Left lobe of liver (tissue), 2 donors: Measurements from ENCODE around the gene SPIN1. TPM values are rescaled to one million over a fixed set of nuclear protein-coding genes. Genes with fewer than 3 reads are reported as not detected.

Experiments
- ATAC-seq: fragments of 200-7000 bp; cut with Tn5 transposase; one replicate; pipeline ENCODE4 v1.9.1; 2020; ENCODE audit warnings: mild to moderate bottlenecking, moderate library complexity
- DNase-seq: peaks from one replicate; pipeline ENCODE4 v3.0.0-alpha.2; 2020; ENCODE audit warnings: low spot score
- total RNA-seq: library from RNA; stranded (reverse); gene quantifications from one replicate; pipeline ENCODE4 v1.2.1, GENCODE V29; 2021
- donor health status: DM: no; HTN: no; CAD: no; lungs with moderate emphysema.
- donor health status: DM: no; HTN: yes; CAD: no.

Gene SPIN1
- total RNA-seq, 1 donor from 2014 or later = 18.3 TPM

DNA sequence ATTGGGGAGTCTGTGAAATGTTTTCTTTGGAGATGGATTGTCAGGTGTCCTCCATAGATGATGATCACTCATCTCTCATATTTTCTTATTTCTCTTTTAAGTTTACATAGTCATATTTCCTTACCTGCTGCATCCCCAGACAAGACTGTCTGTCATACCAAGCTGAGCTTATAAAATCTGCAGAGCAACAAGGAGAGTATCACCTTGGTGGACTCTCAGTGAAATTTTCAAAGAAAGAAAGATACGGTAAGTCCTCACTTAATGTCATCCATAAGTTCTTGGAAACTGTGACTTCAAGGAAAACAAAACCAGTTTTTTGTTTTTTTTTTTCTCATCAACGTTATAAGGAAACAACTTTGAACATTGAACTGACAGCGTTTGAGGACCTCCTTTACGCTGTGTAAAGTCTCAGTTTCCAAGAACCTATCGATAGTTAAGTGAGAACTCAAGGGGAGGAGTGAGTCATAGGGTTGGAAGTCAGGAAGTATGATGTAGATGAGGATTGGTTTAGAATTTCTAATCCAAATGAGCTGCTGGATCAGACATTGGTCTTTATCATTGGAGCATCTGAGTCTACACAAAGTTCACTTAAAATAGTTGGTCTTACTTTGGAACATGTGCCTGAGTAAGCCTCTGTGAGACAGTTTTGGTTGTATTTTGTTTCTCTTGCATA, 45.5 kb downstream of the SPIN1 start:
- DNase-seq (no peak), ATAC-seq (no peak)

DNA sequence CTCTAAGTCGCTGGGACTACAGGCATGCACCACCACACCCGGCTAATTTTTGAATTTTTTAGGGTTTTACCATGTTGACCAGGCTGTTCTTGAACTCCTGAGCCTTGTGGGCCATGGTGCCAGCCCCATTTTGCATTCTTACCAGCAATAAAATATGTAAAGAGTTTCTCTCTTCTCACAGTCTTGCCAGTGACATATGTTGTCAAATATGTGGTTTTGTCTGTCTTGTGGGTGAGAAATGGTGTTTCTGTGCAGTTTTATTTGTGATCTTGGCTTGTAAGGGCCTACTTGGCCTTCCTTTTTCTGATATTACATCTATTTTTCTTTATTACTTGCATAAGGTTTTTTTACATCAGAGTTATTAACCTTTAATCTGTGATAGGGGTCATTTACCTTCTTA, 47.1 kb downstream of the SPIN1 start:
- ATAC-seq (no peak), DNase-seq (no peak)

DNA sequence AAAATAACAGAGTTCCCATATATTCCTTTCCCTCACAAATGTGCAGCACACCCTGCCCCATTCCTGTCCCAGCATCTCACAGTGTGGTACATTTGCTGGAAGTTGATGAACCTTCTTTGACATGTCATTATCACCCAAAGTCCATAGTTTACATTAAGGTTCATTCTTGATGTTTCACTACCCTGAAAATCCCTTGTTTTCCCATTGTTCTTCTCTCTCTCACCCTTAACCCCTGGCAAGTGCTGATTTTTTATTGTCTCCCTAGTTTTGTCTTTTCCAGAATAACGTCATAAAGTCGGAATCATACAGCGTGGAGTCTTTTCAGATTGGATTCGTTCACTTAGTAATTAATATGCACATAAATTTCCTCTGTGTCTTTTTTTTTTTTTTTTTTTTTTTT, 48.1 kb downstream of the SPIN1 start:
- no peak for DNase-seq
- peak; percentile 33 for ATAC-seq

DNA sequence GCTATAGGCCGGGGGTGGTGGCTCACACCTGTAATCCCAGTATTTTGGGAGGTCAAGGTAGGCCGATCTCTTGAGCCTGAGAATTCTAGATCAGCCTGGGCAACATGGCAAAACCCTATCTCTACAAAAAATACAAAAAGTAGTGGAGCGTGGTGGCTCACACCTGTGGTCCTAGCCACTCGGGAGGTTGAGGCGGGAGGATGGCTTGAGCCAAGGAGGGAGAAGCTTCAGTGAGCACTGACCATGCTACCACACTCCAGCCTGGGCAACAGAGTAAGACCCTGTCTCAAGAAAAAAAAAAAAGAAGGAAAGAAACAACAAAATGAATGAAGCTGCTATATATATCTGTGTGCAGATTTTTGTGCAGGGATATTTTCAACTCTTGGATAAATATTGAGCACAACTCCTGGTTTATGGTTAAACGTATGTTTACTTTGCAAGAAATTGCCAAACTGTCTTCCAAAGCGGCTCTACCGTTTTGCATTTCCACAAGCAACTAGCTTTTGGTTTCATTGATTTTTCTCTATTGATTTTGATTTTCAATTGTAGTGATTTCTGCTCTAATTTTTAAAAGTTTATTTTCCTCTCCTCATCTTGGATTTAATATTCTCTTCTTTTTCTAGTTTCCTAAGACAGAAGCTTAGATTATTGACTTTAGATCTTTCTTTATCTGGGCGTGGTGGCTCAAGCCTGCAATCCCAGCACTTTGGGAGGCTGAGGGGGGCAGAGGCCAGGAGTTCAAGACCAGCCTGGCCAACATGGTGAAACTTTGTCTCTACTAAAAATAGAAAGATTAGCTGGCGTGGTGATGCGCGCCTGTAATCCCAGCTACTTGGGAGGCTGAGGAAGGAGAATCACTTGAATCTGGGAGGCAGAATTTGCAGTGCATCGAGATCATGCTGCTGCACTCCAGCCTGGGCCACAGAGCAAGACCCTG, 49.2 kb downstream of the SPIN1 start:
- DNase-seq (no peak), ATAC-seq (peak; percentile 81)

DNA sequence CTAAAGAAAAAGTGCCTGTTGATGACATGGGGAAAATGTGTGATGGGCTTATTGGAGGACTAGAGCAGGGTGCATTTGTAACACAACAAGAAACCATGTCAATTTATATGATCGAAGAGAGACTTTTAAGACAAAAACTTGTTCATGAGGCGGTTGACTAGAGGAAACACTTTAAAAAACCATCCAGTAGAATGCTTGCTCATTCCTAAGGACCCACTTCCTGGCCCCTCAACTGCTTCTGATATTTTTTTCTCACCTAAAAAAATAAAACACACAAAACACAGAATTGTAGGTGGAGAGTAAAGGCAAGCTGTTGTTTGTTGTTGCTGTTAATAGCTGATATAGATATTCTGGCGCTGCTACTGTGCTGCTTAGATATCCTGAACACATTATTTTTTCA, 50.6 kb downstream of the SPIN1 start:
- ATAC-seq = no peak

DNA sequence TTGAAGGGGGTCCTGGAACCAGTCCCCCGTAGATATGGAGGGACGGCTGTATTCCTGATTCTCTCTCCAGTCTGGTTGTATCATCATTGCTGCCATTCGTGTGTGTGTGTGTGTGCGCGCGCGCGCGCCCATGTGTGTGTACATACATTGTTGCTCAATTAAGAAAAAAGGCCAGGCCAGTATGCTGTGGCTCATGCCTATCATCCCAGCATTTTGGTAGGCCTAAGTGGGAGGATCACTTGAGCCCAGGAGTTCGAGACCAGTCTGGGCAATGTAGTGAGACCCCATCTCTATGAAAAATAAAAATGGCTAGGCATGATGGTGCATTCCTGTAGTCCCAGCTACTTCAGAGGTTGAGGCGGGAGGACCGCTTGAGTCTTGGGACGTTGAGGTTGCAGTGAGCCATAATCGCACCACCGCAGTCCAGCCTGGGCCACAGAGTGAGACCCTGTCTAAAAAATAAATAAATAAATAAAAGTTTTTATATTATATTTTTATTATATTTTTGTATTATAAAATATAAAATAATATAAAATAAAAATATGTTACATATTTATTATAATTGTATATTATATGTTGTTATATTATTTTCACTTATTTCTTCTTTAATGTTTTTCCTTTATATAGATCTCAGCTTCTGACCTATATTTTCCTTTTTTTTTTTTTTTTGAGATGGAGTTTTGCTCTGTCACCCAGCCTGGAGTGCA, 53.2 kb downstream of the SPIN1 start:
- ATAC-seq (no peak), DNase-seq (no peak)

More for the DNA sequence above, 50.6 kb downstream of the SPIN1 start:
- DNase-seq = no peak

DNA sequence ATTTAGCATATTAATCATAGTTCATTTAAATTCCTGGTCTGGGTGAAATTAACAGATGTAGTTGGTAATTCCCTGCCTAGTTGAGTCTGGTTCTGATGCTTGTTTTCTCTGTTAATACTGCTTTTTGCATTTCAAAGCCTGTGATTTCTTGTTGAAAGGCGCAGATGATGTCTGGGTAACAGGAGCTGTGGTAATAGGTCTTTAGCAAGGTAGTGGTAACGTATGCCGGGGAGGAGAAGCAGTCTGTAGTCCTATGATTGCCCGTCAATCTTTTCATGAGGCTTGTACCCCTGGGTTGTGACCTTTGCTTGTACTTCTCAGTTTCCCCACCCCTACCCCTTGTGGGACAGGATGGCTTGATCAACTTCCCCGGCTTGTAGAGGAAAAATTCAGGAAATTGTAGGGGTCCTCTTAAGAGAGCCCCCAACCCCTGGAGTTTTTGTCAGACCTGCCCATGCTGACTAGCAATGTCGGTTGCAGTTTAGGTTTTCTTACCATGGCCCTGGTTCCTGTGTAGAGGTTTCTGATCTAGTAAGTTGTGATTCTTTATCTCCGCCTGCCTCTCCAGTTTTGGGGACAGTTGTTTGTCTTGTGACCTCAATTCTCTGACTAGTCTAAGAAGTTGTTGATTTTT, 55.4 kb downstream of the SPIN1 start:
- ATAC-seq (no peak), DNase-seq (no peak)

DNA sequence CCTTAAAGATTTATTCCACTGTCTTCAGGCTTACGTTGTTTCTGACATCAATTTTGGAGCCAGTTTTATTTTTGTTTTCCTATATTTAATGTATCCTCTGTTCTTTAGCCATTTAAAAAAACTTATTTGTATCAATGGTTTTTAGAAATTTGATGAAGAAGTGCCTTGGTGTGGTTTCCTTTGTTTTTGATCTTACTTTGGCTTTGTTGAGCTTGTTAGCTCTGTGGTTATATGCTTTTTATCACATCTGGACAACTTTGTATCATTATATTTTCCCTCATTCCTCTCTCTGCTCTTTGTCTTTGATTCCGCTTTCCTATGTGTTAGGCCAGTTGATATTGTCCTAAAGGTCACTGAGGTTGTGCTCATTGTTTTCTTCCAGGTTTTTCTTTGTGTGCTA, 58.5 kb downstream of the SPIN1 start:
- DNase-seq = no peak
- ATAC-seq = no peak

DNA sequence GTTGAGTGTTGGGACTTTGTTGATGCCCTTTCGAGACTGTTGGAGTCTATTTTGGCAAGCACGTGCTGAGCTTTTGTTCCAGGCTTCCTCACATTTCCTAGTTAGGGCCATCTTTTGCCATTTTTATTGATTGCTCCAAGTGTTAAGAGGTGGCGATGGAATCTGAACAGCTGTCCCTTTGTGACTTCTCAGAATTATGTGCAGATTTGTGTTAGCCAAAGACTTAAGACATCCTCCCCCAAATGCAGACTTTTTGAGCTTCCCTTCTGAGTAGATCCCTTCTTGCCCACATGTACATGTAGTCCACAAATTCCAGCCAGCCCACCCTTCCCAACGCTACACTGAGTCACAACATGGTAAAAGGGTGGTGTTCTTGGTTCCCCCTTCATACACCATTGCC, 59.2 kb downstream of the SPIN1 start:
- DNase-seq = no peak
- no peak for ATAC-seq

DNA sequence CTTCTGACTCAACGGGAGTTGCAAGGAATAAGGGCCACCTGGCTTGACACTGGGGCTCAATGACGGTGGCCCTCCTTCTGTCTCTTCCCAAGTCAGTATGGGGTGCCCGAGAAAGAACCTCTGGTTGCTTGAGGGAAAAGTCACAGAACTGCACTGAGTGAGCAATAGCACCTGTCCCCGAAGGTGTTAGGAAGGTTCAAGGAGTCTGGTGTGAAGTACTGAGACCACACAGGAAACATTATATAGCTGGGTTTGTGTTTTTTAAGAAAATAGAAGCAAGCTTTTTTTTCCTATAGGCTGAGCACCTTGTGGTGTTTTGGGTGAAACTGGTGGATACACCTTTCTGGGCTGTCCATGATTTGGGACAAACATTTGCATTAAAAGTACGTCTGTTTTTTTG, 62.9 kb downstream of the SPIN1 start:
- DNase-seq (no peak), ATAC-seq (no peak)

DNA sequence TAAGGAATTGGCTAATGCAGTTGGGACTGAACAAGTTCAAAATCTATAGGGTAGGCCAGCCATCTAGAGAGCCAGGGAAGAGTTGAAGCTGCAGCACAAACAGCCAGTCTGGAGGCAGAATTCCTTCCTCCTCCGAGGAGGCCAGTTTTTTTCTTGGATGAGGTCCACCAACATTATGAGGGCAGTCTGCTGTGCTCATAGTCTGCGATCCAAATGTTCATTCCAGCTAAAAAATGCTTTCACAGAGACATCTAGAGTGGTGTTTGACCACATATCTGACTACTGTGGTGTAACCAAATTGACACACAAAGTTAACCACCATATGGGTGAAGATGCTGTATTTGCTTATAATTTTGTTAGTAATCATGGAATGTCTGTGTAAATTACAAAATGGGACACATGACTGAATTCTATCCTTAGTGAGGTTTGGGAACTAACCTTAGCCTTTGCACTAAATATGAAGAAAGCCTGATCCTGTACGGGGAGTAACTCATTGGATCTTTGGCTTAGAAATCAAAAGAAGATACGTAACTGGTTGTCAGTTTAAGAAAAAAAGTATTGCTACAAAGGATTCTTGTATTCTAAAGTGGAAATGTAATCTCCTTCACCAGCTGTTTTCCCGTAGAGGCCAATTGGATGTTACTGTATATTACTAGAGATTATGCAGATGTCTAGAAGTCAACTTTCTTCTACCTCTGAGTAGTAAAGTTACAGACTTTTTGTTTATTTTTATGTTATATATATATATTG, 70.6 kb downstream of the SPIN1 start:
- ATAC-seq (no peak), DNase-seq (no peak)

DNA sequence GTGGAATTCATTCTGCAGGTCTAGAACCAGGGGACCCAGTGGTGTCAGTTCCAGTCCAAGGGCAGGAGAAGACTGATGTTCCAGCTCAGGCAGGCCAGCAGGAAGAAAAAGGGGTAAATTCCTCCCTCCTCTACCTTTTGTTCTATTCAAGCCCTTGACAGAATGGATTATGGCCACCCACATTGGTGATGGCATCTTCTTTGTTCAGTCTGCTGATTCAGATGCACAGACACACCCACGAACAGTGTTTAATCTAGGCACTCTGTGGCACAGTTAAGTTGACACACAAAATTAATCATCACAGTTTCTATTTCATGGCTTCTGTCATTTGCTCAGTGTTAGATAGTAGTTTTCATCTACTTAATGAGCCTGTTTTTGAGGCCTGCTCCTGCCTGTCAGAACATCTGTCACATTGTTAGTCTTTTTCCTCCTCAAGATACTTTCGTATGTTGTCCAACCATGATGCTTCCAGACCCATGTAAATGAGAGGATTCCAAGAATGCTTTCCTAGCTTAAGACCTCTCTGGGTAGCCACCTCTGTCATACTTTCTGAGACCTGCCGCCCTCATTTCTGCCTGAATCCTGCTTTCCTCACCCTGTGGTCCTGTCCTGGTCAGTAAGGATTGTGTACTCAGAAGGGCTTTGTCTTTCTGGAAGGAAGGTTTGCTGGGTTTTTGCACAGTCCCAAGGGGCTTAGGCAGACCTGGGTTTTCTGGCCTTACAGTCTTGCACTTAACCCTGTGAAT, 72.5 kb downstream of the SPIN1 start:
- no peak for ATAC-seq
- no peak for DNase-seq

DNA sequence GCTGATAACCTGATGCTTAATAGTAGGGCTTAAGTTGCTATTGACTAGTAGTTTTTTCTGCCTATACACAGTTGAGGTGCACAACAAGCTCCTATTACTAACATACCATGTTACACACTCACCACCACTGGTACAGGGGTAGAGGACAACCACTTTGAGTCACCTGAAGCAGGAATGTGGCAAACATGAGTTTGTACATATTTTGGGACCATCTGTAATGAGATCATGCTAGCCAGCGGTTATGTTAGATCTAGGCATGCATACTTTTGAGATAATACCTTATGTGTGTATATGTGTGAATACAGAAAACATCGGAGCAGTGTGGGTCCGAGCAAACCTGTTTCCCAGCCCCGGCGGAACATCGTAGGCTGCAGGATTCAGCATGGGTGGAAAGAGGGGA, 73.9 kb downstream of the SPIN1 start:
- no peak for ATAC-seq
- no peak for DNase-seq

DNA sequence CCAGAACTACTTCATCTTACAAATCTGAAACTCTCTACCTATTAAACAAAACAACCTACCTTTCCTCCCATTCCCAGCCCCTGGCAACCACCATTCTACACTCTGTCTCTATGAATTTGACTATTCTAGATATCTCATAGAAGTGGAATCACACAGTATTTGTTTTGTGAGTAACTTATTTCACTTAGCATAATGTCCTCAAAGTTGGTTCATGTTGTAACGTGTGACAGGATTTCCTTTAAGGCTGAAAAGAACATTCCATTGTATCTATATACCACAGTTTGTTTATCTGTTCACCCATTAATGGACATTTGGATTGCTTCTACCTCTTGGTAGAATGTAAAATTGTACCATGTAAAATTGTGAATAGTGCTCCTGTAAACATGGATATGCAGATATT, 76.6 kb downstream of the SPIN1 start:
- DNase-seq (no peak), ATAC-seq (no peak)

DNA sequence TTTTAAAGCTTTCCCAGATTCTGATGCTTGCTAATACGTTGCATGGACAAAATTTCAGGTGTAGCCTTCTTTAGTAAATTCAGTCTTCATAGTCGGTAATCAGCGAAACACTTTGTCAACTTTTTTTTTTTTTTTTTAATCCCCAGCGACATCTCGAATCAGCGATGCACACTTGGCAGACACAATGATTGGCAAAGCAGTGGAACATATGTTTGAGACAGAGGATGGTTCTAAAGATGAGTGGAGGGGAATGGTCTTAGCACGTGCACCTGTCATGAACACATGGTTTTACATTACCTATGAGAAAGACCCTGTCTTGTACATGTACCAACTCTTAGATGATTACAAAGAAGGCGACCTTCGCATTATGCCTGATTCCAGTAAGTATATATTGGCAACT, 80.0 kb downstream of the SPIN1 start:
- ATAC-seq (no peak), DNase-seq (no peak)

DNA sequence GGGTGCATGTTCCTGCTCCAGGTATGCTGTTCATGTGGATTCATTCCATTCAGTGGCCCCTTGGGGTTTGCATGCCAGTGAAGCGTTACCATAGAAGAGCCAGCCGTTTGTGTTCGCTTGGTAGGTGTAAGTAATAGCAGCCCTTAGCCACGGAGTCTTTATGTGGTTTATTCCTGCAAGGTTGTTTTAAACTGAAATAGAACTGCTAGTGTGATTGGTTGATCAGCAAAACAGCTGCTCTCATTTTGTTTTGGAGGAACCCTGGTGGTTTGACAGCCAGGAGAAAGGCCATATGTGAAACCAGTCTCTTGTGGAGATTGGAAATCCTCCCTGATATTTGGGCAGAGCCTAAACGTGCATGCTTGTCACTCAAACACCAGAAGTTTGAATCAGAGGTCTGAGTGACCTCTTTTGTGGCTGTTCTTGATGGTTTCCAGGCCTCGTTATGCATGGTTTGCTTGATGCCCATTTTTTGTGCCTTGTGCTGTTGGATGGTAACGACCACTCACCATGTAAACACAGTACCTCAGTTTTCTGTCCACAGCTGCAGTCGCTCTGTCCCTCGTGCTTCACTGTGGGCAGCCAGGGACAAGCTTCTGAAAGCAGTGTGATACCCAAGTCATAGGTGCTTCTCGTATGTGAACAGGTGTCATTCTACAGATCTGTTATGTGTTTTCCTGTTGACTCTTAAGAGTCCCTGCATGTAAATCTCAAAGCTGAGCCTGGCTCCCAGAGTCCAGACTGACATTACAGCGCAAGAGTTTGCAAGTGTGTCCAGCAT, 88.4 kb downstream of the SPIN1 start:
- ATAC-seq (no peak), DNase-seq (no peak)

DNA sequence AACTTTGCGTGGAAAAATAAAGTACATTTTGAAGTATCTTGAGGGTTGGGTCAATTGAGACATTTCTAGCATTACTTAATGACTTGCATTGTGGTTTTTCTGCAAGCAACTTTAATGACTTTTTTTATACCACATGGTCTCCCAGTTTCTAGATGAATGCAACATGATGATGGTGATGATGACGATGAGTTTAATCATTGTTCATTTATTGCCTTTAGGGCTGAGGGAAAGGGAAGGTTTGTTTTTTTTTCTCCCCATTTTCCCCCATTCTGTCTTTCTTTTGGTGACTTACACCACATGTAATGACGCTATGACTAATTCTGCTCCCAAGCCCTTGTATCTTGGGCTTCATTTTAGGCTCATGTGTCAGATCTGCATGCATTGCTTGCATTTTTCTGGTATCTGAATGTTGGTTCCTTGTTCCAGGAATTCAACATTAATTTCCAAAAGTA, 89.1 kb downstream of the SPIN1 start:
- DNase-seq = no peak
- ATAC-seq = no peak

DNA sequence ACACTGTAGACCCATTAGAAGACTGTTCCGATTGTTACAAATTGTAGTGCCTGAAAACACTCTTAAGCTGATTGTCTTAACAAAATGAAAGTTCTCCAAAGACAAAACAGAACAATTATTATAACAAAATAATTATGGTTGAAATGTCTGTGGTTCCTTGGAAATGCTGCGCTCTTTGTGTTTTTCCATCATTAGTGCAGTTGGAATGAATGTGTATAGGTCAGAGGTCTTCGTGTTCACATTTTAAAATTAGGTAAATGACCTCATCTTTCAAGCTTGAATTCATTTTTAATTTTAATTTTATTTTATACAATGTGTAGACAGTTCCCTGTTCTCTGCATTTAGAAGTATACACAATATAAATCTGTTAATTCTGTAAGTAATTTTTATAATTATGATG, 90.0 kb downstream of the SPIN1 start:
- ATAC-seq = no peak
- DNase-seq = no peak

DNA sequence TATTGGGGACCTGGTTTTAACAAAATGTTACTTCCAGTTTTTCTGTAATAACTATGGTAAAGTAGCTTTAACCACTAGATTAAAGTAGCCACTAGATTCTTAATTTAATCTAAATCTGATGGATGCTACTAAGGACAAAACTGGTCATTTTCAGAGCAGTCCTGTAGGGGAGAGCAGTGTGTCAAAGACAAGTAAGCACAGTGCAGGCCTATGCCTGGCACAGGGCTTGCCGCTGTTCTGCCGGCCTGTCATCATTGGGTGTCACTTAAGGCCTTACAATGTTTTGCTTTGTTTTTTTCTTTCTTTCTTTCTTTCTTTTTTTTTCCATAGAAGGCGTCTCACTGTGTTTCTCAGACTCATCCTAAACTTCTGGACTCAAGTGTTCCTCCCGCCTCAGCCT, 93.7 kb downstream of the SPIN1 start:
- DNase-seq (no peak), ATAC-seq (no peak)
